Fibroblast of skin of abdomen (primary cell): ENCODE results near the gene JPH3. TPM values are rescaled to one million over a fixed set of nuclear protein-coding genes. Genes with fewer than 3 reads are reported as not detected.

Experiments used
- DNase-seq: peaks from one replicate; pipeline ENCODE4 v3.0.0-alpha.2; 2013
- polyA plus RNA-seq, 2 experiments: library from polyadenylated mRNA; unstranded; fragments of 120-200 nt; gene quantifications; one replicate each; pipeline ENCODE4 v1.2.1, GENCODE V29; 2013; ENCODE audit not compliant: insufficient read length in 2 of 2

Gene JPH3
- 0.09 TPM for polyA plus RNA-seq (2013, experiment 1 of 2; ENCODE audit: insufficient read length)
- 0.10 TPM for polyA plus RNA-seq (2013, experiment 2 of 2; ENCODE audit: insufficient read length)

DNA sequence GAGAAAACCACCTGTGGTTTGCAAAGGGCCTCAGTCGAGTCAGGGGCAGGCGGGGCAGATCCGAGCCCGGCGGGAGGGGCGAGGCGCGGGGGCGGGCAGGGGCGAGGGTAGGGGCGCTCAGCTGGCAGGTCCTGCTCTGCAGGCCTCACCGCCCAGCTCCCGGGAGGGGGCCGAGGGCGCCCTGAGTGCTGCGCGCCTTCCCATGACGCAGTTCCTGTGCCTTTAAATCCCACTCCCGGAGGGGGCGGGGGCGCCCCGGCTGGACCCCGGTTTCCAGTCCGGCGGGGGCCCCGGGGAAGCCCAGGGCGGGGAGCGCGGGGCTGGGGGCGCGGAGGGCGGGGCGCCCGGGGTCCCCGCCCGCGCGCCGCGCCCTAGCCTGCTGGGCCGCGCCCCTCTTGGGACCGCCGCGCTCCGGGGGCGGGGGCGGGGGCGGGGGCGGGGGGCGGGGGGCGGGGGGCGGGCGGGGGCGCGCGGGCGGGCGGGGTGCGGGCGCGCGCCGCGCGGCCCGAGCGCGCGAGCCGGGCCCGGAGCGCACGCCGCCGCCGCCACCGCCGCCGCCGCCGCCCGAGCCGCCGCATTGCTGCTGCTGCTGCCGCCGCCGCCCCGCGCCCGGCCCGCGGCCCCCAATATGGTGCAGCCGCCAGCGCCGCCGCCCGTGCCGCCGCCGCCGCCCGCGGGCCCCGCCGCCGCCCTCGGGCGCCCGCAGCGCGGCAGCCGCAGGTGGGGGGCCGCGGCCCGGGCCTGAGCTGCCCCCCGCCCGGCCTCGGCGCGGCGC is at the start of gene JPH3:
Gene JPH3, plus strand, starts transcription at position 508 of the 775 bp plus-strand sequence. CDS start 639 bp downstream, outside the sequence.
- DNase-seq = no peak

DNA sequence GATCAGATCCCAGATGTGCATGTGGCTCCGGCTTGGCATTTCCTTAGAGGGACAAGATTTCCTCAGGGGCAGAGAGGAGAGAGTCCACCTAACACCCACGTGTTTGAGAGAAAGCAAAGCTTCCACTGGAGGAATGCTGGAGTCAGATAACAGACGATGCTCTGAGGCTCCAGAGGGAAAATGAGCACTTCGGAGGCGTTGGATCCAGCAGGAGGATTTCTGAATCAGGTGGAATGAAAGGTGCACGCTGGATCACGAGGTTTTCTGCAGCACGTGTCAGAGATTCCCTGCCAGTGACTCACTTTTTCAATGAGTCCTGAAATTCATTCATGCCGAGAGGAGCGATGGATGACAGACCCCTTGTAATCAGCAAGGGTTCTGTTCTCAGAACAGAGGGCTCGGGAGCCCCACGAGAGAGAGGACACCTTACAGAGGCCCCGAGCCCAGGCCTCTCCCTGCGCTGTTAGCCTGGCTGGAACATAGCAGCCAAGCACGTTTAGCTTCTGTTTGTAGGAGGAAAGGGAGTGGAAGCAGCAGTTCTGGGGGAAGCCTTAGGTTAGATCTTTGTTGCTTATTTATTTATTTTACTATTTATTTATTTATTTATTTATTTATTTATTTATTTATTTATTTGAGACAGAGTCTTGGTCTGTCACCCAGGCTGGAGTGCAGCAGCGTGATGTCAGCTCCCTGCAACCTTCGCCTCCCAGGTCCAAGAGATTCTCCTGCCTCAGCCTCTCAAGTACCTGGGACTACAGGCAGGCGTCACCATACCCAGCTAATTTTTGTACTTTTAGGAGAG is 49.3 kb upstream of the JPH3 start:
- DNase-seq = no peak

DNA sequence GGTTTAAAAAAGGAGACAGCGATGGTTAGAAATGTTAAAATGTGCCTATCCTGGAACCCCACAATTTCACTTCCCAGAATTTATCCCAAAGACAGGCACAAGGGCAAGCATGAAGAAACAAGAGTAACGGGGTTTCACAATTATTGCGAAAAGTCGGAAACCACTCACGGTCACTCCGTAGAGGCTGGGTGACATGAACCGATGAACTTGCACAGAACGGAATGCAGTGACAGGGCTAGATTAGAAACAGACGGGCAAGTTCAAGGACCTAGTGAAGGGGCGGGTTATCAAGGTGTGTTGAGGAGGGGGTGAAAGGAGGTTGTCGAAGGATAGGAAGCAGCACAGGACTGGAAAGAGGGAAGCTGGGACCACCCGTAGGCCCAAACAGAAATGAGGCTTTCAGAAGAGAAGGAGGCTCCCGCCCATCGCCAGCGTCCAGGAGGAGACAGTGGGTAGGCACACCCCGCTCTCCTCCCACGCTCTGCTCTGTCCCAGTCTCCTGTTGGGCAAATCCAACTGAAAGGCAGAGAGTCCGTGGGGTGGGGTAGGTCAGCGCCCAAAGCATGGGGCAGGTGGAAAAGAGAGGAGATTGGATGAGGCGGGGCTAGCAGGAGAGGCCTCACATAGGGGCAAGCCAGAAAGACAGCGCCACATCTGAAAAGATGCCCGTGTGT is 47.4 kb upstream of the JPH3 start:
- DNase-seq = no peak

DNA sequence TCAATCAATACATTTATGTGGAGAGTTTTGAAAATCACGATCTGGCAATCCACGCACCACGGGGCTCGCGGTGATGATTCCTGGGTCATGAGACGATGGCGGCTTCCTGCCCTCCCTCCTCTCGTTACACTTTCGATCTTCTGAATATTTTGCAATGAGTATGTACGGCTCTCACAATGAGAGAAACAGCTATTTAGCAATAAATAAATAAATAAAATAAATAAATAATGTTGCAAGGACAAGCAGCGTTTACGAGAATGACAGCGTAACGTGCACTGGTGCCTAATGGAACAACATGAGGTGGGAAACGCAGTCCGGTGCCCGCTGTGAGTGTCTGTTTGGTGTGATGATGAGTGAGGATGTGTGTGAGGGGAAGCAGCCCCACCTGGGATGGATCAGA is 46.7 kb upstream of the JPH3 start:
- no peak for DNase-seq

DNA sequence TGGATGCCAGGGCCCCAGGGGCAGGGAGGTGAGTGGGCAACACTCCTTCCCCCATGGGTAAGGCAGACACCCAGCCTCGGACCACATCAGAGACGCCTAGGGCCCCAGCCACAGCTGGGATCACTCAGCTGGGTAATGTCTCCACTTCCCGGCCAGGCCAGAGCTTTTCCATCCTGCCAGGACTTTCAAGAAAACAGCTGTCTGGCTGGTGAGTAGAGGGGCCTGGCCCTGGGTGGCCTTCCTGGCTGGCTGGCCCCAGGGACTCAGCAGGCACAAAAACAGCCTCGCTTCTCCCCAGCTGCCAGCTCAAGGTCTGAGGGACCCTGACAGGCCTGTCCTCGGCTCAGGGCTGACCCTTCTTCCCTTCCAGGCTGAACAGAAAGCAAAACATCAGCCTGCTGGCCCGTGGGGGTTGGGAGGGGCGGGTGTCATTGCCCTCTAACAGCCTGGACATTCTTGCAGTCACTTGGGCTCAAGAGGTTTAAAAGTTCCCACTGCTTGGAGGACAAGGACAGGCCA is 45.3 kb upstream of the JPH3 start:
- DNase-seq = no peak

DNA sequence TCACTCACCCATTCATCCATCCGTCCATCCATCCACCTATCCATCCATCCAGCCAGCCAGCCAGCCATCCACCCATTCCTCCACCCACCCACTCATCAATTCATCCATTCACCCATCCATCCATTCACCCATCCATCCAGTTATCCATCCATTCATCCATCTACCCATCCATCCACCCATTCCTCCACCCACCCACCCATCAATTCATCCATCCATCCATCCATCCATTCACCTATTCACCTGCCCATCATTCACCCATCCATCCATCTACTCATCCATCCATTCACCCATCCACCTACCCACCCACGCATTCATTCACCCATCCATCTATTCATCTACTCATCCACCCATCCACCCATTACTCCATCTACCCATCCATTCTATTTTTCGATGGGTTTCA is 43.6 kb upstream of the JPH3 start:
- no peak for DNase-seq

DNA sequence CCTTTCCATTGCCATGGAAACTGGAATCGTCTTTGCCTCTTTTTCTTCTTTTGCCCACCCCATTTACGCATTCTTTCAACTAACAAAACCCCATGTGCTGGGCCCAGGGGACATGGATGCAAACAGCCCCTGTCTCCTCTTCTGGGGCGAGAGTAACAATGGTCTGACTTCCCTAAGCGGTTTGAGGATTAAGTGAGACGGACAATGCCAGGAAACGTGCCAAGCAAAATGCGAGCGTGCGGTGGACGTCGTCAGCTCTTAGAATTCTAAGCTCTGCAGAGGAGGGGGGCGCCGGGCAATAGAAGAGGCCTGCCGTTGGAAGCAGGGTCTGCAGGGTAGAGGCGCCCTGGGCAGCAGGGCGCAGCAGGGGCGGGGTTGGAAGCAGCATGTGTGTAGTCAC is 42.4 kb upstream of the JPH3 start:
- peak; percentile 16 for DNase-seq

DNA sequence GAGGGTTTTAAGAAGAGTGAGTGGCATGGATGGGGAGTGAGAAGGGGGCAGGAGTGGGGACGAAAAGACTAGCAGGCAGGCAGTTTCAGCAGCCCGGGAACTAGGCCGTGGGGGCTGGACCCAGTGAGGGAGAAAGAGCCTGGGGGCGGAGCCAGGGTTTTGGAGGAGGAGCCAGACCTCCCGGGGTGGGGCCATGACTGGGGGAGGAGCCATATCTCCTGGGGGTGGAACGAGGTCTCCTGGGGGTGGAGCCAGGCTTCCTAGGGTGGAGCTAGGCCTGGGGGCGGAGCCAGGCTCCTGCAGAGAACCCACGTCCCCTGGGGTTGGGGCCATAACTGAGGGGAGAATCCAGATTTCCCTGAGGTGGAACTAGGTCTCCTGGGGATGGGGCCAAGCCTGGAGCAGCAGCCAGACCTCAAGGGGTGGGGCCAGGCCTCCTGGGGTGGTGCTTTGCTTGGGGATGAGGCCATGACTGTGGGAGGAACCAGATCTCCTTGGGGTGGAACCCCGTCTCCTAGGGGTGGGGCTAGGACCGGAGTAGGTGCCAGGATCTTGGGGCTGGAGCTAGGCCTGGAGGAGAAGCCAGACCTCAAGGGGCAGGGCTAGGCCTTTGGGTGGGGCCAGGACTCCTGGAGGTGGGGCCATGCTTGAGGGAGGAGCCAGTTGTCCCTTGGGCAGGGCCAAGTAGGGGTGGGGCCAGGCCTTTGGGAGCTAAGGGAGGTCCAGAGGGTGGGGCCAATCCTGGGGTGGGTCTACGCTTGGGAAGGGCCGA is 41.7 kb upstream of the JPH3 start:
- no peak for DNase-seq

DNA sequence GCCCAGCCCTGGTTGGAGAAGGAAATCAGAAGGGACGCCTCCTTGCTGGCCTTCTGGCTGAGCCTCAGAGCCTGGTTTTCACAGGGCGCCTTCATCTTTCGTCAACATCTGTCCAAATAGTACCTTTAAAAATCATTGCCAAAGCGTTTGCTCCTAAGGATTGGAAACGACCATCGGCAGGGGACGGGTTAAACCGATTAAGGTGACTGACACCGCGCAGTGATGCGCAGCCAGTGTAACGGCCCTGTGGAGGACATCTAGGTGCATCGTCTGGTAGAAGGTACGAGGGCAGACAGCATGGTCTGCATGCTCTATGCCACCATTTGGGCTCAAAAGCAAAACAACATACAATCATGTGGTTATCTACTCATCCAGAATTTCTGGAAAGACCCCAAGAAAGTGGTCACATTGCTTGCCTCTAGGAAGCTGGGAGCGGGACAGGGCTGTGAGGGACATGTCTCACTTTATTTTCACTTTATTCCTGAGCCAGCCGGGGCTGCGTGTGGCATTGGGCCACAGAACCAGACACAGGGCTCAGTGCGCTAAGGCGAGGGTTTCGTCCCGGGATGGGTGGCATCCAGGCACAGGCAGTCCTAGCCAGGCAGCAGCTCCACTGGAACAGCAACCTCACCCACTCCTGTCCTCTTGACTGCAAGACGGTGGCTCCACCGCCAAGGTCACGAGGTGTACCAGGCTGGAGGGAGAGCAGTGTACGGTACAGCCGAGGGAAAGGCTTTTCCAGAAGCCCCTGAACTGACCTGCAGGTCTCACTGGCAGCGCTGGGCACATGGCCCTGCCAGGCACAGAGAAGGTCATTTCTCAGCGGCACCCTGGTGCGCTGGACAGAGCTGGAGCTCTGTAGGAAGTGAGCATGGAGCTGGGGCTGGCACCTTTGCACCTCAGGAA is 40.9 kb upstream of the JPH3 start:
- no peak for DNase-seq

DNA sequence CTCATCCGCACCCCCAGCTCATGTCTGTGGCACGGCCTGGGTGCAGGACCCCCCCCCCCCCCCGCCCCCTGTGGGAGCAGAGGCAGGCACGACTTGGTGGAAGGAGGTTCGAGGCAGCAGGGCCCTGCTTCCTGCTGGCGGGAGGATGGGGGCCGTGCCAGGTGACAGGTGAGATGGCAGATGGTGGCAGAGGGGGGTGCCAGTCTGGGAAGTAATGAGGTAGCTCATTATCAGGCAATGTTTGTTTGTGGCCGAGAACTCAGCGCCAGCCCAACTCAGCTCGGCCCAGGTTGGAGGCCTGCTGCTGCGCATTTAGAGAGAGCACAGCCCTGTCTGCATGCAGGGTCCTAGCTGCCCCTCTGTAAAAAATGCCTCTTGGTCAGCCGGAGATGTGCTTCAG is 40.1 kb upstream of the JPH3 start:
- no peak for DNase-seq

DNA sequence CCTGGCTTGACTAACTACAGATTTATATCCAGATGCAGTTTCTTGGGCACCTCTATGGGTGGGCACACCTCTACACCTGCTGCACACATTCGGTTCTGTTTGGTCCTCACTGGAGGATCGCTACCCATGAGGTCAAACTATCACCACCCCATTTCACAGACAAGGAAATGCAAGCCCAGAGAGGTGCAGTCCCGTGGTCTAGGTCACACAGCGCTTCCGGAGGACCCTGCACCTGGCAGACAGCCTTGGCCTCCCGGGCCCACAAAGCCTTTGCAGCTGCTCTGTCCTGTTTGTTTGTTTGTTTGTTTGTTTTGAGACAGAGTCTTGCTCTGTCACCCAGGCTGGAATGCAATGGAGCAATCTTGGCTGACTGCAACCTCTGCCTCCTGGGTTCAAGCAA is 39.3 kb upstream of the JPH3 start:
- no peak for DNase-seq

DNA sequence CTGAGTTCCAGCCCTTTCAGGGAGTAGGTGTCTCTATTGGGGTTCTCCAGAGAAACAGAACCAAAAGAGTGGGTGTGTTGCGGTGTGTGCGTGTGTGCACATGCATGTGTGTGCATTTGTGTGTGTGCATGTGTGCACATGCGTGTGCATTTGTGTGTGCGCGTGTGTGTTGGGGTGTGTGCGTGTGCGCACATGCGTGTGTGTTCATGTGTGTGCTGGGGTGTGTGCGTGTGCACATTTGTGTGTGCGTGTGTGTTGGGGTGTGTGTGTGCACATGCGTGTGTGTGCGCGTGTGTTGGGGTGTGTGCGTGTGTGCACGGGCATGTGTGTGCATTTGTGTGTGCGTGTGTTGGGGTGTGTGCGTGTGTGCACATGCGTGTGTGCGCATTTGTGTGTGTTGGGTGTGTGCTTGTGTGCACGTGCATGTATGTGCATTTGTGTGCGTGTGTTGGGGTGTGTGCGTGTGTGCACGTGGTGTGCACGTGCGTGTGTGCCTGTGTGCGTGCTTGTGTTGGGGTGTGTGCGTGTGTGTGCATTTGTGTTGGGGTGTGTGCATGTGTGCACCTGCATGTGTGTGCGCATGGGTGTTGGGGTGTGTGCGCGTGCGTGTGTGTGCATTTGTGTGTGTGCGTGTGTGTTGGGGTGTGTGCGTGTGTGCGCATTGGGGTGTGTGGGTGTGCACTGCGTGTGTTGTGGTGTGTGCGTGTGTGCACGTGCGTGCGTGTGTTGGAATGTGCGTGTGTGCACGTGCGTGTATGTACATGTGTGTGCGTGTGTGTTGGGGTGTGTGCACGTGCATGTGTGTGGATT is 38.4 kb upstream of the JPH3 start:
- no peak for DNase-seq

DNA sequence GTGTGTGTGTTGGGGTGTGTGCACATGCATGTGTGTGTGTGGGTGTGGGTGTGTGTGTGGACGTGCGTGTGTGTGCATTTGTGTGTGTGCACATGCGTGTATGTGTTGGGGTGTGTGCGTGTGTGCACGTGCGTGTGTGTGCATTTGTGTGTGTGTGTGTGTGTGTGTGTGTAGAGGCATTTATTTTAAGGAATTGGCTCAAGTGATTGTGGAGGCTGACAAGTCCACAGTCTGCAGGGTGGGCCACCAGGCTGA is 37.9 kb upstream of the JPH3 start:
- no peak for DNase-seq

DNA sequence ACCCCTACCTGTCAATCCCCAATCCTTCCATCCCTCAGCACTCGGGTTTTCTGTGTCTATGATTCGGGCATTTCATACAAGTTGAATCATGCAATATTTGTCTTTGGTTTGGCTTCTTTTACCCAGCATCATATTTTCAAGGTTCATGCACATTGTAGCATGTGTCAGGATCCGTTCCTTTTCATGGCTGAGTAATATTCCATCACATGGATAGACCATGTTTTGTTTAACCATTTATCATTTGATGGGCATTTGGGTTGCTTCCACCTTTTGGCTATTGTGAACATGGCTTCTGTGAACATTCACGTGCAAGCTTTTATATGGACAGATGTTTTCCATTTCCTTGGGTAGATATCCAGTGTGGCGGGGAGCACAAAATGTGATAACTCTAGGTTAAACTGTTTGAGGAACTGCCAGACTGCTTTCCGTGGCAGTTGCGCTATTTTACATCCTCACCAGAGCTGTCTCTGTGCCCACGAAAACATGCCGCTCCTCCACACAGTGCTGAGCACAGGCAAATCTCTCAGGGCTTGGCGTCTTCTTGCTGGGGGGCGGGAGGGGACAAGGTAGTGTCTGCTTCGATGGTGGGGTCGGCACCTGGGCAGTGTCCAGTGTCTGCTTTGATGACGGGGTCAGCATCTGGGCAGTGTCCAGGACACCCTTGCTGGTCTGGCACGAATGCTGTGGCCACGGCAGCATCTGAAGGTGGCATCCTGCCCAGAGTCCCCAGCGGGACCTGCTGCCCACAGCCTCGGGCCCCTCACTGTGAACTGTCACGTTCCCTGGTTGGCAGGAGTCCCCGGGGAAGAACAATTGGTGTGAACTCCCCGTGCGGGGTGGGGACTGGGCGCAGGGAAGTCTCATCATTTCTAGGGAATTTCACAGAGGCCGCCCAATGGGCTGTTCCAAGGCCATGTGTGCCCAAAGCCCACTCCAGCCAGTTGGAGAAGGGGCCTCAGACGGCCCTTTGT is 32.4 kb upstream of the JPH3 start:
- DNase-seq = no peak

DNA sequence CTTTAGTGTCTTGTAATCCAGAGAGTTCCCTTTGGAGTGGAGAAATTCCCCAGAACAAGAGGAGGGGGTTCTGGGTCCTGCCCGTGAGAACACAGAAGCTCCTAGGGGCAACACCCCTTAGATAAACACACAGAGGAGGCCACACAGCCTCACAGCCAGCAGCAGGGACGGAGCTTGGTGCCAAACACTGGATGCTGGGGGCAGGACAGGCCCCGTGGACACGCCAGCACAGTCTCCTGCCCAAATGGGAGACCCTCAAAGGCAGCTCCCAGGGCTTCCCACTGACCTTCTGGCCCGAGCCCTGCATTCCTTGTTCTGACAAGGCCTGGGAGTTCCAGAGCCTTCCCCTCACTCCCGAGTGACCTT is 31.8 kb upstream of the JPH3 start:
- no peak for DNase-seq

DNA sequence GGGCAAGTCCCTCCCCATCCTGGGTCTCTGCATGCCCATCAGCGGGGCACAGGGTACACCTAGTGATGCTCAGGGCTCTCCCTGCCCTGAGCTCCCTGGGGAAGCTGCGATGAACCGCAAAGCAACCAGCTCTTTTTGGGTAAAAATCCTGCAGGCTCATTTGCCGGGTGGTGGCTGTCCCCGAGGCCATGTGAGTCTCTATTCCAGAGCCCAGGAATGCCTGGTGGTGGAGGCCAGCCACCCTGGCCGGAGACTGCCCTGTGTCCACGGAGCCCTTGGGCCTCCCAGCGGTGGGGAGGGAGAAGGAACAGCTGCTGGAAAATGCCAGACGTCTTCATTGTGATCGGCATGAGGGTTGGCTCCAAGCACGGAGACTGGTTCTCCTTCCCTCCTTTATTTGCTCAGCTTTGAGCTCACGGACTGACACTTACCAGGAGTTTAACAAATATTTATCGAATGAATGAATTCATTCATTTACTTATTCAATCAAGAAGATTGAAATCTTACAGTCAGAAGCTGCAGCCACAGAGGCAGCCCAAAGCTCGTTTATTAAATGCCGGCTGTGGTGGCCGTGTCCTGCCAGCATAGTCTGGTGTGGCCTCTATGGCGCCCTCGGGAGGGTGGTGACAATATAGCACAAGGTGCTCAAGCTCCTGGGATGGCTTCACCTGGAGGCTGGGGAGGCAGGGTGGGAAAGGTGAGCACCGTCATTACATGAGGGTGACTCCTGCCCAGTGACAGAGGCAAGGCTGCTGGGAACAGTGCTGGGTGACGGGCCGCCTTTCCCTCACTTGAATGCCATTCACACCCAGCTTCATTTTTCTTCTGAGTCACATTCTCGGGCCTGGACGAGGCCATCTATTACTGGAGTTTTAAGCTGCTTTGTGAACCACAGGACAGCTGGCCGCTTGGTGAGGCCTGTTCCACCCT is 31.1 kb upstream of the JPH3 start:
- DNase-seq = peak; percentile 24

DNA sequence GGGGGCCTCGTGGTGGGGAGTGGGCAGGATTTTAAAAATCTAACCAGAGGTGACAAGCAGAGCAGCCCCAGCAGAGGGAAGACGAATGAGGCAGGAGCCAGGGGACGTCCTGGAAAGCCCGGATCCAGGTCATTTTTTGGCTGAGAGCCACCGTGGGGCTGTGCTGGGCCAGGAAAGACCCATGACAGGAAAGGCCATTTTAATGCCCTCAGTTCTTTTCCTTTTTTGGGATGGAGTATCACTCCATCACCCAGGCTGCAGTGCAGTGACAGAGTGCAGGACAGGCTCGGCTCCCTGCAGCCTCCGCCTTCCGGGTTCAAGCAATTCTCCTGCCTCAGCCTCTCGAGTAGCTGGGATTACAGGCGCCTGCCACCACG is 30.5 kb upstream of the JPH3 start:
- DNase-seq = no peak

DNA sequence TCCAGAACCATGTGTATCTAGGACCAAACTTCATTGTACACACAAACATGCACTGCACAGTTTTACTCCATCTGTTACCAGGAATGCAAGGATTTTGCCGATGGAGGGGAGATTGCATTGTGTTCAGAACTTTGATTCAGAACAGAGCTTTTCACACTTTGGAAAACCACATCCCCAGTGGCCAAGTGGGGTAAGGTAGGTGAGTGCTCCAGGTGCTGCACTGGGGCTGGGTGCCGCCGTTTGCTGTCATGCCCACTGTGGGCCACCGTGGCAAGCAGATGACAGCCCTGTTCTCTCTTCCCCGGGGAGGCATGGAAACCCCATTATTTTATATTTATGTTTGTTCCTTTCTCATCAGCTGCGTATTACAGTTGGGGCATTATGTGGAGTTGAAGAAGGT is 29.3 kb upstream of the JPH3 start:
- no peak for DNase-seq
